GM23338 (cell line): ENCODE measurements around the gene FOXO3.

Experiments
- CREB1 ChIP-seq: fragments of 250-450 bp; sonication (Bioruptor Pico); IDR thresholded peaks from 2 replicates; pipeline ENCODE4 v1.5.0; 2020; ENCODE audit warnings: low read depth, mild to moderate bottlenecking, moderate library complexity
- CTCF ChIP-seq, 2 experiments: fragments of 200-600 bp in 1 of 2; sonication (generic) in 1 of 2; conservative IDR thresholded peaks; 2 replicates each; pipeline versions ENCODE4 v1.5.1 to v1.6.1; 2016 to 2017; ENCODE audit warnings: antibody characterized with exemption in 2 of 2, low read depth in 2 of 2, mild to moderate bottlenecking in 2 of 2, moderate library complexity in 1 of 2
- EZH2 ChIP-seq: fragments of 200-600 bp; sonication (generic); IDR thresholded peaks from one replicate; pipeline ENCODE4 v1.8.0; 2017; ENCODE audit warnings: antibody characterized with exemption, mild to moderate bottlenecking, low read depth; ENCODE audit not compliant: unreplicated experiment
- EZH2phosphoT487 ChIP-seq: fragments of 200-600 bp; sonication (generic); IDR thresholded peaks from one replicate; pipeline ENCODE4 v1.8.1; 2018; ENCODE audit warnings: antibody characterized with exemption; ENCODE audit not compliant: unreplicated experiment
- JUNB ChIP-seq: IDR thresholded peaks from one replicate; pipeline ENCODE4 v1.6.1; 2016; ENCODE audit warnings: antibody characterized with exemption; ENCODE audit not compliant: unreplicated experiment
- NANOG ChIP-seq: IDR thresholded peaks from 2 replicates; pipeline ENCODE4 v1.6.1; 2016; ENCODE audit warnings: antibody characterized with exemption, borderline replicate concordance
- POLR2AphosphoS5 ChIP-seq: IDR thresholded peaks from 2 replicates; pipeline ENCODE4 v1.6.1; 2016; ENCODE audit warnings: antibody characterized with exemption, low read depth
- REST ChIP-seq: IDR thresholded peaks from one replicate; pipeline ENCODE4 v1.6.1; 2018; ENCODE audit warnings: antibody characterized with exemption; ENCODE audit not compliant: unreplicated experiment
- ZNF114 ChIP-seq: fragments of 250-450 bp; sonication (Bioruptor Pico); IDR thresholded peaks from 2 replicates; pipeline ENCODE4 v1.5.0; 2020; ENCODE audit warnings: mild to moderate bottlenecking, moderate library complexity
- ZNF331 ChIP-seq: fragments of 250-450 bp; sonication (Bioruptor Pico); IDR thresholded peaks from 2 replicates; pipeline ENCODE4 v1.5.0; 2020; ENCODE audit warnings: low read depth, mild to moderate bottlenecking, moderate library complexity
- TF ChIP-seq, protein P1 (sequence below): IDR thresholded peaks from 2 replicates; pipeline ENCODE4 v1.6.1; 2016; ENCODE audit warnings: antibody characterized with exemption

DNA sequence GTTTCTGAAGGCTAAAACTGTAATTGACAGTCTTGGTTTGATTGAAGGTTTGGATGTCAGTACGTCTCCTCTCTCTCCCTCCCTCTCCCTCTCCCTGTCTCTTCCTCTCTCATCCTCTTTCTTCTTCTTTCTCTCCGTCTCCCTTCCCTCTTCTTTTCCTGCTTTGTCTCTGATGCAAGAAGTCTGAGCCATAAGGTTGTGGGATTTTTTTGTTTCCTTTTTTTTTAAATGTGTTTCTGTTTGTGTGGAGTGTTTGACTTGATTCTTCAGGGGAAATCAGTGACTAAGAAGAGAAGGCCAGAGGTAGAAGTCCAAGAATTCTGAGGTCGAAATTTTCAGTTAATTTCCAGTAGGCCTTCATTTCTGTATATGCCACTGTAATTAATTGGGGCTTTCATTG is 111.9 kb downstream of the FOXO3 start:
- no peak for TF ChIP-seq CTCF (conservative IDR thresholded peaks at IDR 0.05; ENCODE audit: low read depth in 2 of 2)
- no peak for TF ChIP-seq EZH2
- TF ChIP-seq POLR2AphosphoS5: no peak
- TF ChIP-seq JUNB: no peak
- no peak for TF ChIP-seq ZNF114
- TF ChIP-seq CREB1 (CRISPR knock-in tag): no peak
- TF ChIP-seq REST: no peak
- TF ChIP-seq NANOG: no peak
- TF ChIP-seq EZH2phosphoT487: no peak
- TF ChIP-seq, protein P1, sequence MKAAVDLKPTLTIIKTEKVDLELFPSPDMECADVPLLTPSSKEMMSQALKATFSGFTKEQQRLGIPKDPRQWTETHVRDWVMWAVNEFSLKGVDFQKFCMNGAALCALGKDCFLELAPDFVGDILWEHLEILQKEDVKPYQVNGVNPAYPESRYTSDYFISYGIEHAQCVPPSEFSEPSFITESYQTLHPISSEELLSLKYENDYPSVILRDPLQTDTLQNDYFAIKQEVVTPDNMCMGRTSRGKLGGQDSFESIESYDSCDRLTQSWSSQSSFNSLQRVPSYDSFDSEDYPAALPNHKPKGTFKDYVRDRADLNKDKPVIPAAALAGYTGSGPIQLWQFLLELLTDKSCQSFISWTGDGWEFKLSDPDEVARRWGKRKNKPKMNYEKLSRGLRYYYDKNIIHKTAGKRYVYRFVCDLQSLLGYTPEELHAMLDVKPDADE: no peak
- no peak for TF ChIP-seq ZNF331 (CRISPR knock-in tag)
